Hepatic stellate cell (primary cell): Measurements from ENCODE around the gene METAP1D.
A peak's percentile ranks its signal among the peaks of the same experiment; 100 is the strongest.
"Not testable (repeated sequence)": the region's sequence is repeated elsewhere in the genome, so short reads cannot be mapped to it uniquely, and the experiment has no call there.

Source experiments
- DNase-seq: peaks from one replicate; pipeline ENCODE4 v3.0.0; 2011; ENCODE audit warnings: low spot score

The METAP1D gene

GRCh38 chr2:172102391-172103359, 102.9 kb downstream of the METAP1D start, which contains the start of gene DLX2:
DLX2 (minus strand) TSS chr2:172102900; CDS start chr2:172102538, 362 bp downstream.
- peak; percentile 95 for DNase-seq

DNA sequence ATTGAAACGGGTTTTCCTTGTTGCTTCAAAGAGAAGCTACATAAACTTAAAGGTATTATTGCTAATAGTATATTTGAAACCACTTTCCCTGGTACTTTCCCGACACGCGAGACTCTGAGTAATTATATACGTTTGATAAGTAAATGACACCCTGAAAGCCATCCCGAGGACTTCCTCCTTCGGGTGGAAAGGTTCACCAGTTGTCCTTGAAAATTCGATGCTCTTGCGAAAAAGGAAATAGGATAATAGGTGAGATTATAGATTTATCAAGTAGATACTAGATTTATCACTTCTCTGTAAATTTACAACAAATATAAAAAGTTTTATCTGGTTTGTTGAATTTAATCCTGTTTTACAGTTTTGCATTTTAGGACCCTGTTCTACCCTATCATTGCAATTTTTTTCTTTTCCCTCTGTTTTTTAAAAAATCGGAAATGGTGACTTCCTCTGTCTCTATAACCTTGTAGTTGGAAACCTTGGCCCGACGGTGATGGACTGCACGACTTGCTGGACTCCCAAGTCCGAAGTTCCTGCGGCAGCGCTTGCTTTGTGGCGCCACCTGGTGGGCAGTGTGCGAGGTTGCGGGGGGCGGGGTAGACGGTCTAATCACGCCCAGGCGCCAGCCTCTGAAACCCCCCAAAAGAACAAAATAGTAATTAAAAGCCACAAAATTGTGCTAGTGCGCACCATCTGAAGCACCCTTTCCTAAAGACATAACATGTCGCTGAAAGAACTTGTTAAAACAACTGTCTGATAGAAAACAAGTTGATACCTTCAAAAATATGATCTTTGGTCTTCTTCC, 103.9 kb downstream of the METAP1D start:
- DNase-seq, result peak; percentile 88

GRCh38 chr2:172105471-172106107, 105.8 kb downstream of the METAP1D start:
- no peak for DNase-seq

- peak; percentile 84 for DNase-seq
Measured at GRCh38 chr2:172106108-172106961, 106.6 kb downstream of the METAP1D start.

DNA sequence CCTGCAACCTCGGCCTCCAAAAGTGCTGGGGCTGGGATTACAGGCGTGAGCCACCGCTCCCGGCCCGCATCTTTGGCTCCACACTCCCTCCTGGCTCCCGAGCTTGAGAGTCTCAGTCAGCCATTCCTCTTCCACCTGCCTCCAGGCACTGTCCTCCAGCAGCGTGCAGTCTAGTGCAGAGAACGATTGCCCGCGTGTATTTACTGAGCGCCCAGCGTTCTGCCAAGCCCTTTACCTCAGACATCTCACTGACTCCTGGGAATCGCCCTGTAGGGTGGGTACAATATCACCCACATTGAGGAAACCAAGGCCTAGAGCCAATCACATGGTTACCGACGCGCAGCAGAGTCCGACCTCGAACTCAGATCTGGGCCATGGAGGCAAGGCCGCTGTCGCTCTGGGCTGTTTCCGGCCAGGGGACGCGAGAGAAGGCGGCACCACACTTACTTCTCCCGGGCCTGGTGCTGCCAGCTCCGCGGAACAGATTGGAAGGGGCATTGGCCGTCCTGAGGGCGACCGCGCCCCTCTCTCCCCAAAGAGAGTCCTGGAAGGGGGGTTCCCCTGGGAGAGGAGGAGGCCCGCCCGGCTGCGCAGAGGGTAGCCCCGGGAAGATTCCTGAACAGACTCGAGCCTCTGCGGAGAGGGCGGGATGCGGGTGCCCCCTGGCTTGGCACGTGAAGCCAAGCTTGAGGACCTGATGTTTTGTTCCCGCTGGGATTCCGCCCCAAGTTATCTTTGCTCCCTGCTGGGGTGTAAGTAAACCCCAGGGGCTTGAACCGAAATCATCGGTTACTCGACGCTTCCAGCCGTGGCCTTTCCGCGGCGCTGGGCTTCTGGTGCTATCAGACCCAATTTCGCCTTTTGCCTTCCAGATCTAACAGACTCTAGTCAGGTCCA, 108.2 kb downstream of the METAP1D start:
- DNase-seq, result no peak

GRCh38 chr2:172108587-172108930, 108.8 kb downstream of the METAP1D start:
- DNase-seq, result no peak

DNA sequence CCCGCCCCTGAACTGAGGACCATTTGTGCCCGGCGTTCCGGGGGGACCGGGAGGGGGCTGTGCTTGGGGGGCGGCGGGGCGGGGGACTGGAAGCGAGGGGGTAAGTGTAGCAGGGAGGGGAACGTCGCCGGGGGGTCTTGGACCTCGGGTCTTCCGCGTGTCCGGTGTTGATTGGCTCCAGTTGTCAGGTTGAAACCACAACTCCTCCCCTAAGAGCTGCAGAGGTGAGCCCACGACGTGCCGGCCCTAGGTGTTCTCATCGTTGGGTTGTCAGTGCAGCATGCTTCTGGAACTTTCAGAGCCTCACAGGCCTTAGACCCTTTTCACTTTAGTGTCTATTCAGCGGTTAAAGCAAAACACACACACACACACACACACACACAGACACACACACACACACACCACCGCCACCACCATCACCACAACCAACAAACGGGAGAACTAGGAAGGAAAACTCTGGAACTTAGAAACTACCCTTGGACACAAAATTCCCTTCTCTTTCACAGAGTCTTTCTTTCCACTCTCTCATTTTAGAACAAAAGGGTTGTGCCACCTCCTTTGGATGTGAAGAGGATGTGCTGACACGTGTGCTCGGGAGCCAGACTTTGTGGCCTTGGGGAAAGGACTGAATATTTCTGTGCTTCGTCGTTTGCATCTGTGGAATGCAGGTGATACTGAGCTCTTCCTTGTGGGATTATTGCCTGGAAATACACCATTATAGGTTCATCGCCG, 109.7 kb downstream of the METAP1D start:
- no peak for DNase-seq

GRCh38 chr2:172109988-172110811, 110.4 kb downstream of the METAP1D start:
- no peak for DNase-seq

- DNase-seq, result no peak
Measured at GRCh38 chr2:172113617-172114016, 113.9 kb downstream of the METAP1D start.

DNA sequence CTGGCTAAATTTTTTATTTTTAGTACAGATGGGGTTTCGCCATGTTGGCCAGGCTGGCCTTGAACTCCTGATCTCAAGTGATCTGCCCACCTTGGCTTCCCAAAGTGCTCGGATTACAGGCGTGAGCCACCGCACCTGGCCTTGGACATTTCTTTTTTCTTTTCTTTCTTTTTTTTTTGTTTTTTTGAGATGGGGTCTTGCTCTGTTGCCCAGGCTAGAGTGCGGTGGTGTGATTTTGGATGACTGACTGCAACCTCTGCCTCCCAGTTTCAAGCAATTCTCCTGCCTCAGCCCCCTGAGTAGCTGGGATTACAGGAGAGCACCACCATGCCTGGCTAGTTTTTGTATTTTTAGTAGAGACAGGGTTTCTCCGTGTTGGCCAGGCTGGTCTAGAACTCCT, 114.4 kb downstream of the METAP1D start:
- DNase-seq, result not testable (repeated sequence)

DNA sequence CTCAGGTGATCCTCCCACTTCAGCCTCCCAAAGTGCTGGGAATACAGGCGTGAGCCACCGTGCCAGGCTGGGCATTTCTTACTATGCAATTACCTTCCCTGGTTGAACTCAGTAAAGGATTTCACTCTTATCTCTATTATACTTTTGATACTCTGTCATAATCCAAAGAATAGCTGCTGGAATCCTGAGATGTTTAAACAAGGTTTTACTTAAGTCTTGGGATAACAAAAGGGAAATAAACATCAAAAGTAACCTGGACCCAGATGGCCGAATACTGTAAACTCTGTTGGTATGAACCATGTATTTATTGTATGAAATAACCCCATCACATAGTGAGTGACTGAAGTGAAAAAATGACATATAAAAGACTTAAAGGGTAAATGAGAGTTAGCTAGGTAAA, 114.8 kb downstream of the METAP1D start:
- DNase-seq, result no peak

GRCh38 chr2:172116107-172116506, 116.4 kb downstream of the METAP1D start:
- DNase-seq, result no peak

GRCh38 chr2:172119089-172119488, 119.3 kb downstream of the METAP1D start:
- peak; percentile 21 for DNase-seq

- DNase-seq, result no peak
Measured at GRCh38 chr2:172120118-172120517, 120.4 kb downstream of the METAP1D start.

DNA sequence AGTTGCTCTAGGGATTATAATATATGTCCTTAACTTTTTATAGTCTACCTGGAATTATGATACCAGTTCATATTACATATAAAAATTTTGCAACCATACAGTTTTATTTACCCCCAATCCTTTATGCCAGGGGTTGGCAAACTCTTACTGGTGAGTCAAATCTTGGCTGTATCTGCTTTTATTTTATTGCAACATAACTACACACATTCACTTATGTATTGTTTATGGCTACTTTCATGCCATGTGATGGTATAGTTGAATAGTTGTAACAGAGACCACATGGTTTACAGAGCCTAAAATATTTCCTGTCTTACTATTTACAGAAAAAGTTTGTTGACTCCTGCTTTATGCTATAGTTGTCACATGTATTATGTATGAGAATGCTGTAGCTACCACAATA, 128.7 kb downstream of the METAP1D start:
- no peak for DNase-seq

DNA sequence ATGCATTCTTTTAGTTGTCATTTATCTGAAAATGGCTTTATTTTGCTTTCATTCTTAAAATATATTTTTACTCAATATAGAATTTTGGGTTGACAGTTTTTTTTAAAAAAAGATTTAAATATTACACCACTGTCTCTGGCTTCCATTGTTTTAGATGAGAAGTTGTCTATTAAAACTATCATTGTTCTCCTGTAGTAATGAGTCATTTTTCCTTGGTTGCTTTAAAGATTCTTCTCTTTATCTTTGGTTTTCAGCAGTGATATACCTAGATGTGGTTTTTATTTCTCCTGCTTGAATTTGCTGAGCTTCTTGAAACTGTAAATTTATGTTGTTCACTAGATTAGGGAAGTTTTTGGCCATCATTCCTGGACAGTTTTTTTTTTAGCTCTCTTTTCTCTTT, 129.7 kb downstream of the METAP1D start:
- DNase-seq, result no peak
